Astrocyte of the spinal cord (primary cell): ENCODE measurements around the gene GRP.
"Not testable (repeated sequence)": the region's sequence is repeated elsewhere in the genome, so short reads cannot be mapped to it uniquely, and the experiment has no call there.

Experiments
- DNase-seq: peaks from one replicate; pipeline ENCODE4 v3.0.0; 2011; ENCODE audit warnings: low read depth, low spot score
- H3K4me3 ChIP-seq: 2 replicates; pipeline ENCODE4 v1.5.1; 2011; ENCODE audit warnings: low read depth, mild to moderate bottlenecking, low read length, moderate library complexity
- in situ Hi-C: cut with HindIII; loops from 2 replicates; pipeline ENCODE4 v1.10.0; 2017; ENCODE audit warnings: low sequenced_read_pairs
- TF ChIP-seq, protein P1 (sequence below): IDR thresholded peaks from 2 replicates; pipeline ENCODE4 v1.5.1; 2012; ENCODE audit warnings: low read depth, mild to moderate bottlenecking, low read length, inconsistent platforms

The GRP gene

DNA sequence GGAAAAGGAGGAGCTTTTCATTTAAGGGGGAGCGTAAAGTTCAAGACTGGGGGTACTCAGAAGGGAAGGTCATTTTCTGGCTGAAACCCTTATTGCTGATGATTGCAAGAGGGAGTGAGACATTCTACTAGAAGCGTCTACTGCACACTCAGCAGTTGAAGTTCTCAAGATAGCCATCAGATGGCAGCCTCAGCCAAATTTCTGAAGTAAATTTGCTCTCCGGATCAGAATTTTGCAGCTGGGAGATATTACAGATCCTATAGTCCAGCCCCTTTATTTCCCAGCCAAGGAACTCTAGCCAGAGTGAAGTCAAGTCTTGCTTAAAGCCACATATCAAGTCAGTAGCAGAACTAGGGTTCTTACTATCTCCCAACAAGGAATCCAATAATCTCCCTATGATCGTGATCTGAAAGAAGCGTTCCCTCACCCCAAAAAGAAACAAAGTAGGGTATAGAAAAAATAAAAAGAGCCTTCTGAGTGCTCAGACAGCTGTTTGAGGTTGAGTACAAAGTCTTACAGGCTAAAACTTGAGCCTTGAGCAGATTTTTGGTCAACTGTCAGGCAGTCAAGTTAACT is 29.3 kb downstream of the GRP start:
- in situ Hi-C loops, result no loop called here
- DNase-seq, result peak; percentile 84
- no peak overlapping the region for H3K4me3 ChIP-seq
- TF ChIP-seq, protein P1, sequence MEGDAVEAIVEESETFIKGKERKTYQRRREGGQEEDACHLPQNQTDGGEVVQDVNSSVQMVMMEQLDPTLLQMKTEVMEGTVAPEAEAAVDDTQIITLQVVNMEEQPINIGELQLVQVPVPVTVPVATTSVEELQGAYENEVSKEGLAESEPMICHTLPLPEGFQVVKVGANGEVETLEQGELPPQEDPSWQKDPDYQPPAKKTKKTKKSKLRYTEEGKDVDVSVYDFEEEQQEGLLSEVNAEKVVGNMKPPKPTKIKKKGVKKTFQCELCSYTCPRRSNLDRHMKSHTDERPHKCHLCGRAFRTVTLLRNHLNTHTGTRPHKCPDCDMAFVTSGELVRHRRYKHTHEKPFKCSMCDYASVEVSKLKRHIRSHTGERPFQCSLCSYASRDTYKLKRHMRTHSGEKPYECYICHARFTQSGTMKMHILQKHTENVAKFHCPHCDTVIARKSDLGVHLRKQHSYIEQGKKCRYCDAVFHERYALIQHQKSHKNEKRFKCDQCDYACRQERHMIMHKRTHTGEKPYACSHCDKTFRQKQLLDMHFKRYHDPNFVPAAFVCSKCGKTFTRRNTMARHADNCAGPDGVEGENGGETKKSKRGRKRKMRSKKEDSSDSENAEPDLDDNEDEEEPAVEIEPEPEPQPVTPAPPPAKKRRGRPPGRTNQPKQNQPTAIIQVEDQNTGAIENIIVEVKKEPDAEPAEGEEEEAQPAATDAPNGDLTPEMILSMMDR, result peak; percentile 78

DNA sequence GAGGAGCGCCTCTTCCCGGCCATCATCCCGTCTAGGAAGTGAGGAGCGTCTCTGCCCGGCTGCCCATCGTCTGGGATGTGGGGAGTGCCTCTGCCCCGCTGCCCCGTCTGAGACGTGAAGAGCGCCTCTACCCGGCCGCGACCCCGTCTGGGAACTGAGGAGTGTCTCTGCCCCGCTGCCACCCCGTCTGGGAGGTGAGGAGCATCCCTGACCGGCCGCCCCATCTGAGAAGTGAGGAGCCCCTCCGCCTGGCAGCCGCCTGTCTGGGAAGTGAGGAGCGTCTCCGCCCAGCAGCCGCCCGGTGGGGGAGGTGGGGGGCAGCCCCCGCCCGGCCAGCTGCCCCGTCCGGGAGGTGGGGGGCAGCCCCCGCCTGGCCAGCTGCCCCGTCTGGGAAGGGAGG is 35.5 kb downstream of the GRP start:
- DNase-seq, H3K4me3 ChIP-seq, in situ Hi-C loops: not testable (repeated sequence)

DNA sequence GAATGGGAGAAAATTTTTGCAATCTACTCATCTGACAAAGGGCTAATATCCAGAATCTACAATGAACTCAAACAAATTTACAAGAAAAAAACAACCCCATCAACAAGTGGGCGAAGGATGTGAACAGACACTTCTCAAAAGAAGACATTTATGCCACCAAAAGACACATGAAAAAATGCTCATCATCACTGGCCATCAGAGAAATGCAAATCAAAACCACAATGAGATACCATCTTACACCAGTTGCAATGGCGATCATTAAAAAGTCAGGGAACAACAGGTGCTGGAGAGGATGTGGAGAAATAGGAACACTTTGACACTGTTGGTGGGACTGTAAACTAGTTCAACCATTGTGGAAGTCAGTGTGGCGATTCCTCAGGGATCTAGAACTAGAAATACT is 41.9 kb downstream of the GRP start:
- H3K4me3 ChIP-seq, in situ Hi-C loops, DNase-seq: not testable (repeated sequence)

DNA sequence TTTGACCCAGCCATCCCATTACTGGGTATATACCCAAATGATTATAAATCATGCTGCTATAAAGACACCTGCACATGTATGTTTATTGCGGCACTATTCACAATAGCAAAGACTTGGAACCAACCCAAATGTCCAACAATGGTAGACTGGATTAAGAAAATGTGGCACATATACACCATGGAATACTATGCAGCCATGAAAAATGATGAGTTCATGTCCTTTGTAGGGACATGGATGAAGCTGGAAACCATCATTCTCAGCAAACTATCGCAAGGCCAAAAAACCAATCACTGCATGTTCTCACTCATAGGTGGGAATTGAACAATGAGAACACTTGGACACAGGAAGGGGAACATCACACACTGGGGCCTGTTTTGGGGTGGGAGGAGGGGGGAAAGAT is 42.3 kb downstream of the GRP start:
- H3K4me3 ChIP-seq, in situ Hi-C loops, DNase-seq: not testable (repeated sequence)

DNA sequence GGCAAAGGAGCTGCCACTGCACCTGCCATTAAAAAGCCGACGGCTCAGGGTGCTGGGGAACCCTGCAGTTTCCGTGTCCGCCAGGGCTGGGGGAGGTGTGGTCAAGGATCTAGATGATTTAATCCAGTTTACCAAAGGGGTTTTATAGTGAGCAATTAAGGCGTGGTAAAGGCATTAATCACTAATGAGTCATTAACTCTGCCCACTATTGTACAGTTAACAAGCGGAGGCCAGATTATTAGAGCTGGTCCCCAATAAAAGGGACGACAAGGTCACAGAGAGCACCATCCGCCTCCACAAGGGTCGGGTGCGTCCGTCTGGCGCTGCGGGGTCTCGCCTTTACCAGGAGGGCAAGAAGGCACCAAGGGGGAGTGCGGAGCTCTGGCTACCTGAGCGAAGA is 43.7 kb downstream of the GRP start:
- DNase-seq, result no peak
- H3K4me3 ChIP-seq, result no peak overlapping the region
- TF ChIP-seq, protein P1, result no peak
- in situ Hi-C loops, result no loop called here

DNA sequence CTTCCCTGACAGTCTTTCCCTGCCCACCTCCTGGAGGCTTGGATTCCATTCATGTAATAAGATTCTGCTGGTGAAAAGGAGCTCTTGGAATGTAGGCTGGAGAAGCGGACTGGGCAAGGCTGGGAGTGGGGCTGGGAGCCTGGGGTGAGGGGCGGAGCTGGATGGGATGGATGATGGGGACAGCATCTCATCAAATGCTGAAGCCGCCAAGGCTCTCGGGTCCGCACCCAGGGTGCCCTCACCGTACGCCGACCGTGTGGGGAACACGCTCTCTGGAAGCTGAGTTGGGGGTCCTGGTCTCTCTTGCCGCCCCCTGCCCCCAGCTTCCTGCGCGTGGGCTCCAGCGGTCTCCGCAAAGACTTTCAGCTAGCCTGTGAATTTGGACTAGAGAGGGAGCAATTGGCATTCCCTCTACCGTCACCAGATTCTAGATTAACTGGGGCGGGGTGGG is 44.2 kb downstream of the GRP start:
- no peak for DNase-seq
- no peak overlapping the region for H3K4me3 ChIP-seq
- in situ Hi-C loops, result no loop called here
- TF ChIP-seq, protein P1, result no peak

DNA sequence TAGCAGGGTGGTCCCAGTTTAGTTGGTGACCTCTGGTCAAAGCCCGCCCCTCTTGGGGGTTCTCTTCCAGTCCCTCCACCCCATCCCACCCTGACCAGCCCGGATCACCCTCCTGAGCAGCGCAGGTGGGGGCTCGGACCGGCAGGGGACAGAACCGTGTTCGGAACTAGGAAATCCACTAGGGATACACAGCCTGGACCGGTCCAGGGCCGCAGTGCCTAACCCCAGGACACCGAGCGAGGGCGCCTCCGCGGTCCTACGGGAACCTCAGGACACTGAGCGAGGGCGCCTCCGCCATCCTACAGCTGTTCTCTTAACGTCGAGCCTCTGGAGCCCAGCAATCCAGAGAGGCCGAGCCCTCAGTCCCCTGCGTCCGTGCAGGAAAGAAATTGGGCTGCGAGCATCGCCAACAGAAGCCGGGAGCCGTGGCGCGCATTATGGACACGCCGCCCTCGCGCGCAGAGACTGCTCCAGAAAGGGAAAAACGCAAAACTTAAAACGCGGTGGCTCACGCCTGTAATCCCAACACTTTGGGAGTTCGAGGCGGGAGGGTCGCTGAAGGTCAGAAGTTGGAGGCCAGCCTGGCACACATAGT is 44.8 kb downstream of the GRP start:
- in situ Hi-C loops, result no loop called here
- no peak overlapping the region for H3K4me3 ChIP-seq
- no peak for DNase-seq
- TF ChIP-seq, protein P1, result no peak

DNA sequence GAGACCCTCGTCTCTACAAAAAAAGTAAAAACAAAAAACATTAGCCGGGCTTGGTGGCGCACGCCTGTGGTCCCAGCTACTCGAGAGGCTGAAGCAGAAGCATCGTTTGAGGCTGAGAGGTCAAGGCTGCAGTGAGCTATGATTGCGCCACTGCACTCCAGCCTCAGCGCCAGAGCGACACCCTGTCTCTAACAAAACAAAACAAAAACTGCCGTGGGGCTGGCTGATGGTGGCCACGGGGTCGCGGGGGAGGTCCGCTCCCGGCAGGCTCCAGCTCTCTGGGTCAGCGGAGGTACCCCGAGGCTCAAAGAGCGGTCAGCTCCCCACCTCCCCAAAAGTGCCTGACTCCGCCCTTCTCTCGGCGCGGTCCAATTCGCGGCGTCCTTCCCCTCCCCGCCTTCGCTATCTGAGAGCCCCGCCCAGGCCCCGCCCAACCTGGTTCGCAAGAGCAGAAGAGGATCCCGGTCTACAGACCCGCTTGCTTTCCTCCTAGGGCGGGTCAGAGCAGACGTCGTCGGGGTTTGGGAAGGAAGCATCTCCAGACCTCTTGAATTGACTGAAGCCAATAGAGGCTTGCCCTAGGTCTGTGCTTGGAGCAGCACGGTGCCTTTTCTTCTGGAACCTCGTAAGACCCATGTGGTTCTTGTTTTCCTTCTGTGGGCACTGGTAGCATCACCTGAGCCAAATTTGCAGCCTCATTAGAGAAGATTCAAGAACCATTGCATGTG is 45.5 kb downstream of the GRP start:
- DNase-seq, result no peak
- peak overlapping the region; percentile 17 for H3K4me3 ChIP-seq
- in situ Hi-C loops, result no loop called here
- TF ChIP-seq, protein P1, result no peak
